ENCODE results near the gene DHRSX. TPM values are rescaled to one million over a fixed set of nuclear protein-coding genes. Genes with fewer than 3 reads are reported as not detected.

The DHRSX gene
- total and polyA plus RNA-seq, 9 of the 15 experiments (the other 6 are each of a cell fraction or from before 2014, with no cell fraction given), result 0.59 to 11.0 (median 6.2) TPM

- TF ChIP-seq, protein P1, sequence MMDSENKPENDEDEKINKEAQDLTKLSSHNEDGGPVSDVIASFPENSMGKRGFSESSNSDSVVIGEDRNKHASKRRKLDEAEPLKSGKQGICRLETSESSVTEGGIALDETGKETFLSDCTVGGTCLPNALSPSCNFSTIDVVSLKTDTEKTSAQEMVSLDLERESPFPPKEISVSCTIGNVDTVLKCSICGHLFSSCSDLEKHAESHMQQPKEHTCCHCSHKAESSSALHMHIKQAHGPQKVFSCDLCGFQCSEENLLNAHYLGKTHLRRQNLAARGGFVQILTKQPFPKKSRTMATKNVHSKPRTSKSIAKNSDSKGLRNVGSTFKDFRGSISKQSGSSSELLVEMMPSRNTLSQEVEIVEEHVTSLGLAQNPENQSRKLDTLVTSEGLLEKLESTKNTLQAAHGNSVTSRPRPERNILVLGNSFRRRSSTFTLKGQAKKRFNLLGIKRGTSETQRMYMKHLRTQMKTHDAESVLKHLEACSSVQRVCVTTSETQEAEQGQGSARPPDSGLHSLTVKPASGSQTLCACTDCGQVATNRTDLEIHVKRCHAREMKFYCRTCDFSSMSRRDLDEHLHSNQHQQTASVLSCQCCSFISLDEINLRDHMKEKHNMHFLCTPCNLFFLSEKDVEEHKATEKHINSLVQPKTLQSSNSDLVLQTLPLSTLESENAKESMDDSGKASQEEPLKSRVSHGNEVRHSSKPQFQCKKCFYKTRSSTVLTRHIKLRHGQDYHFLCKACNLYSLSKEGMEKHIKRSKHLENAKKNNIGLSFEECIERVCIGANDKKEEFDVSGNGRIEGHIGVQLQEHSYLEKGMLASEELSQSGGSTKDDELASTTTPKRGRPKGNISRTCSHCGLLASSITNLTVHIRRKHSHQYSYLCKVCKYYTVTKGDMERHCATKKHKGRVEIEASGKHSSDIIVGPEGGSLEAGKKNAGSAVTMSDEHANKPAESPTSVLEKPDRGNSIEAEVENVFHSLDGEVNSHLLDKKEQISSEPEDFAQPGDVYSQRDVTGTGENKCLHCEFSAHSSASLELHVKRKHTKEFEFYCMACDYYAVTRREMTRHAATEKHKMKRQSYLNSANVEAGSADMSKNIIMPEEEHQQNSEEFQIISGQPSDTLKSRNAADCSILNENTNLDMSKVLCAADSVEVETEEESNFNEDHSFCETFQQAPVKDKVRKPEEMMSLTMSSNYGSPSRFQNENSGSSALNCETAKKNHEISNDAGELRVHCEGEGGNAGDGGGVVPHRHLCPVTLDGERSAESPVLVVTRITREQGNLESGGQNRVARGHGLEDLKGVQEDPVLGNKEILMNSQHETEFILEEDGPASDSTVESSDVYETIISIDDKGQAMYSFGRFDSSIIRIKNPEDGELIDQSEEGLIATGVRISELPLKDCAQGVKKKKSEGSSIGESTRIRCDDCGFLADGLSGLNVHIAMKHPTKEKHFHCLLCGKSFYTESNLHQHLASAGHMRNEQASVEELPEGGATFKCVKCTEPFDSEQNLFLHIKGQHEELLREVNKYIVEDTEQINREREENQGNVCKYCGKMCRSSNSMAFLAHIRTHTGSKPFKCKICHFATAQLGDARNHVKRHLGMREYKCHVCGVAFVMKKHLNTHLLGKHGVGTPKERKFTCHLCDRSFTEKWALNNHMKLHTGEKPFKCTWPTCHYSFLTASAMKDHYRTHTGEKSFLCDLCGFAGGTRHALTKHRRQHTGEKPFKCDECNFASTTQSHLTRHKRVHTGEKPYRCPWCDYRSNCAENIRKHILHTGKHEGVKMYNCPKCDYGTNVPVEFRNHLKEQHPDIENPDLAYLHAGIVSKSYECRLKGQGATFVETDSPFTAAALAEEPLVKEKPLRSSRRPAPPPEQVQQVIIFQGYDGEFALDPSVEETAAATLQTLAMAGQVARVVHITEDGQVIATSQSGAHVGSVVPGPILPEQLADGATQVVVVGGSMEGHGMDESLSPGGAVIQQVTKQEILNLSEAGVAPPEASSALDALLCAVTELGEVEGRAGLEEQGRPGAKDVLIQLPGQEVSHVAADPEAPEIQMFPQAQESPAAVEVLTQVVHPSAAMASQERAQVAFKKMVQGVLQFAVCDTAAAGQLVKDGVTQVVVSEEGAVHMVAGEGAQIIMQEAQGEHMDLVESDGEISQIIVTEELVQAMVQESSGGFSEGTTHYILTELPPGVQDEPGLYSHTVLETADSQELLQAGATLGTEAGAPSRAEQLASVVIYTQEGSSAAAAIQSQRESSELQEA (IDR thresholded peaks at IDR 0.05; ENCODE audit: low read depth), result no peak
- TF ChIP-seq, protein P2, sequence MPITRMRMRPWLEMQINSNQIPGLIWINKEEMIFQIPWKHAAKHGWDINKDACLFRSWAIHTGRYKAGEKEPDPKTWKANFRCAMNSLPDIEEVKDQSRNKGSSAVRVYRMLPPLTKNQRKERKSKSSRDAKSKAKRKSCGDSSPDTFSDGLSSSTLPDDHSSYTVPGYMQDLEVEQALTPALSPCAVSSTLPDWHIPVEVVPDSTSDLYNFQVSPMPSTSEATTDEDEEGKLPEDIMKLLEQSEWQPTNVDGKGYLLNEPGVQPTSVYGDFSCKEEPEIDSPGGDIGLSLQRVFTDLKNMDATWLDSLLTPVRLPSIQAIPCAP (CRISPR knock-in tag; IDR thresholded peaks at IDR 0.05; ENCODE audit: borderline replicate concordance), result no peak
- TF ChIP-seq, protein P3, sequence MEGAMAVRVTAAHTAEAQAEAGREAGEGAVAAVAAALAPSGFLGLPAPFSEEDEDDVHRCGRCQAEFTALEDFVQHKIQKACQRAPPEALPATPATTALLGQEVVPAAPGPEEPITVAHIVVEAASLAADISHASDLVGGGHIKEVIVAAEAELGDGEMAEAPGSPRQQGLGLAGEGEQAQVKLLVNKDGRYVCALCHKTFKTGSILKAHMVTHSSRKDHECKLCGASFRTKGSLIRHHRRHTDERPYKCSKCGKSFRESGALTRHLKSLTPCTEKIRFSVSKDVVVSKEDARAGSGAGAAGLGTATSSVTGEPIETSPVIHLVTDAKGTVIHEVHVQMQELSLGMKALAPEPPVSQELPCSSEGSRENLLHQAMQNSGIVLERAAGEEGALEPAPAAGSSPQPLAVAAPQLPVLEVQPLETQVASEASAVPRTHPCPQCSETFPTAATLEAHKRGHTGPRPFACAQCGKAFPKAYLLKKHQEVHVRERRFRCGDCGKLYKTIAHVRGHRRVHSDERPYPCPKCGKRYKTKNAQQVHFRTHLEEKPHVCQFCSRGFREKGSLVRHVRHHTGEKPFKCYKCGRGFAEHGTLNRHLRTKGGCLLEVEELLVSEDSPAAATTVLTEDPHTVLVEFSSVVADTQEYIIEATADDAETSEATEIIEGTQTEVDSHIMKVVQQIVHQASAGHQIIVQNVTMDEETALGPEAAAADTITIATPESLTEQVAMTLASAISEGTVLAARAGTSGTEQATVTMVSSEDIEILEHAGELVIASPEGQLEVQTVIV (CRISPR knock-in tag; IDR thresholded peaks at IDR 0.05; ENCODE audit: borderline replicate concordance), result no peak
- TF ChIP-seq NFE2 (IDR thresholded peaks at IDR 0.05; ENCODE audit: low read depth) (no peak), TCF7L2 (IDR thresholded peaks at IDR 0.05; ENCODE audit: low read depth, low read length) (no peak), ZNF384 (IDR thresholded peaks at IDR 0.05; ENCODE audit: low read depth, low read length) (no peak), ZNF197 (CRISPR knock-in tag; IDR thresholded peaks at IDR 0.05; ENCODE audit: low read depth) (no peak)
Observed at GRCh38 chrX:2187352-2188115, 313.2 kb downstream of the DHRSX start (continued).
